Astrocyte (in vitro differentiated cells and primary cell): Measurements from ENCODE around the gene ISLR. TPM values are rescaled to one million over a fixed set of nuclear protein-coding genes. Genes with fewer than 3 reads are reported as not detected.

Source experiments
- DNase-seq: peaks from one replicate; pipeline ENCODE4 v3.0.0-alpha.2; 2010; ENCODE audit warnings: low read depth
- FAIRE-seq: peaks from 2 replicates; lab custom pipeline; 2011; peaks lifted over from hg19 to GRCh38; lab: Jason Lieb, UNC
- H2AFZ ChIP-seq: 2 replicates; pipeline ENCODE4 v1.6.0; 2012; ENCODE audit warnings: low read depth, low read length, inconsistent platforms
- H3K27ac ChIP-seq: 2 replicates; pipeline ENCODE4 v1.5.1; 2011; ENCODE audit warnings: low read depth, low read length, inconsistent platforms
- H3K27me3 ChIP-seq: 2 replicates; pipeline ENCODE4 v1.6.0; 2011; ENCODE audit warnings: low read length, inconsistent platforms; ENCODE audit not compliant: insufficient read depth
- H3K36me3 ChIP-seq: 2 replicates; pipeline ENCODE4 v1.5.1; 2011; ENCODE audit warnings: low read length, inconsistent platforms; ENCODE audit not compliant: insufficient read depth
- H3K4me1 ChIP-seq: 2 replicates; pipeline ENCODE4 v1.5.1; 2011; ENCODE audit warnings: low read length, inconsistent platforms; ENCODE audit not compliant: insufficient read depth
- H3K4me2 ChIP-seq: 2 replicates; pipeline ENCODE4 v1.6.0; 2012; ENCODE audit warnings: low read length, inconsistent platforms
- H3K4me3 ChIP-seq: 2 replicates; pipeline ENCODE4 v1.5.1; 2011; ENCODE audit warnings: low read depth, mild to moderate bottlenecking, low read length, inconsistent platforms; ENCODE audit not compliant: insufficient read depth
- H3K79me2 ChIP-seq: 2 replicates; pipeline ENCODE4 v1.6.0; 2012; ENCODE audit warnings: mild to moderate bottlenecking, low read length, inconsistent platforms; ENCODE audit not compliant: insufficient read depth
- H3K9ac ChIP-seq: 2 replicates; pipeline ENCODE4 v1.6.0; 2012; ENCODE audit warnings: mild to moderate bottlenecking, low read length, inconsistent platforms
- H3K9me3 ChIP-seq: 2 replicates; pipeline ENCODE4 v1.5.1; 2012; ENCODE audit warnings: low read depth, mild to moderate bottlenecking, low read length, inconsistent platforms; ENCODE audit not compliant: insufficient read depth
- H4K20me1 ChIP-seq: 2 replicates; pipeline ENCODE4 v1.6.0; 2012; ENCODE audit warnings: low read length, inconsistent platforms; ENCODE audit not compliant: insufficient read depth
- H3K27ac Mint-ChIP-seq: one replicate; pipeline ENCODE4 v1.8.0; 2021; ENCODE audit warnings: mild to moderate bottlenecking, mixed read lengths; ENCODE audit not compliant: unreplicated experiment
- H3K27me3 Mint-ChIP-seq: one replicate; pipeline ENCODE4 v1.8.0; 2021; ENCODE audit warnings: low read depth, mixed read lengths; ENCODE audit not compliant: unreplicated experiment
- H3K36me3 Mint-ChIP-seq: one replicate; pipeline ENCODE4 v1.8.0; 2021; ENCODE audit warnings: low read depth, mixed read lengths; ENCODE audit not compliant: unreplicated experiment
- H3K4me1 Mint-ChIP-seq: one replicate; pipeline ENCODE4 v1.8.0; 2021; ENCODE audit warnings: low read depth, mixed read lengths; ENCODE audit not compliant: unreplicated experiment
- H3K4me3 Mint-ChIP-seq: one replicate; pipeline ENCODE4 v1.8.0; 2021; ENCODE audit warnings: mild to moderate bottlenecking, moderate library complexity, mixed read lengths; ENCODE audit not compliant: unreplicated experiment
- H3K9me3 Mint-ChIP-seq: one replicate; pipeline ENCODE4 v1.8.0; 2021; ENCODE audit warnings: mild to moderate bottlenecking, mixed read lengths; ENCODE audit not compliant: unreplicated experiment
- EZH2 ChIP-seq: IDR thresholded peaks from 2 replicates; pipeline ENCODE4 v1.6.1; 2012; ENCODE audit warnings: mild to moderate bottlenecking, low read length, inconsistent platforms; ENCODE audit not compliant: insufficient read depth
- total RNA-seq: library from RNA; stranded (reverse); gene quantifications from 2 replicates; pipeline ENCODE4 v1.2.1, GENCODE V29; 2021
- TF ChIP-seq, protein P1 (sequence below): IDR thresholded peaks from 2 replicates; pipeline ENCODE4 v1.5.1; 2011; ENCODE audit warnings: low read depth, mild to moderate bottlenecking, inconsistent platforms, low read length, moderate library complexity; ENCODE audit not compliant: insufficient read depth

ISLR gene
- total RNA-seq, 1 donor from 2014 or later = 1.6 TPM

DNA sequence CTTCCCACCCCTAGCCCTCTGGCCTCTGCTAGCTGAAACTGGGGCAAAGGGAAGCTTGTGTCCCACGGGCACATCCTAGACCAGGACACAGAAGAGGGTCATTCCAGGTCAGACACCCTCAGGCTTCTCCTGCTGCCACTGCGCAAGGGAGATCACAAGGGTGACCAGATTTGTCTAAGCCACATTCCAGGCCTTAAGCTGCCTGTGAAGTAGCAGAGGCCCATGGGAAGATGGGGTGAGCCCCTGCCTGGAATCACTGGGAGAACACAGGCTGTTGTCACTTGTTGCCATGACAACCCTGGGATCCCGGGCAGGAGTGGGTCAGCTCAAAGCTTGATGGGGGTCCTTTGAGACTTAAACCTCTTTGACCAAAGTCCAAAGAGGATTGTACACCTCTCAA lies 18.3 kb downstream of the ISLR start:
- DNase-seq (no peak), FAIRE-seq (no peak)
- Histone ChIP-seq H3K27me3 (no peaks in the 10 kb centered on the region), H3K36me3 (no peaks in the 10 kb centered on the region), H3K79me2 (no peaks in the 10 kb centered on the region), H3K27ac (no peak overlapping the region), H2AFZ (no peak overlapping the region), H3K4me1 (peaks cover 36% of the 10 kb centered on the region), H3K4me3 (no peak overlapping the region), H3K4me2 (no peak overlapping the region), H3K9ac (no peak overlapping the region), H4K20me1 (no peaks in the 10 kb centered on the region), H3K9me3 (no peaks in the 10 kb centered on the region)
- no peaks in the 10 kb centered on the region for H3K36me3 Mint-ChIP-seq
- no peak overlapping the region for H3K27ac Mint-ChIP-seq
- no peak overlapping the region for H3K4me3 Mint-ChIP-seq
- peaks cover 20% of the 10 kb centered on the region for H3K4me1 Mint-ChIP-seq
- peaks cover 1% of the 10 kb centered on the region for H3K9me3 Mint-ChIP-seq
- peaks cover 21% of the 10 kb centered on the region for H3K27me3 Mint-ChIP-seq
- no peak for TF ChIP-seq EZH2
- TF ChIP-seq, protein P1, sequence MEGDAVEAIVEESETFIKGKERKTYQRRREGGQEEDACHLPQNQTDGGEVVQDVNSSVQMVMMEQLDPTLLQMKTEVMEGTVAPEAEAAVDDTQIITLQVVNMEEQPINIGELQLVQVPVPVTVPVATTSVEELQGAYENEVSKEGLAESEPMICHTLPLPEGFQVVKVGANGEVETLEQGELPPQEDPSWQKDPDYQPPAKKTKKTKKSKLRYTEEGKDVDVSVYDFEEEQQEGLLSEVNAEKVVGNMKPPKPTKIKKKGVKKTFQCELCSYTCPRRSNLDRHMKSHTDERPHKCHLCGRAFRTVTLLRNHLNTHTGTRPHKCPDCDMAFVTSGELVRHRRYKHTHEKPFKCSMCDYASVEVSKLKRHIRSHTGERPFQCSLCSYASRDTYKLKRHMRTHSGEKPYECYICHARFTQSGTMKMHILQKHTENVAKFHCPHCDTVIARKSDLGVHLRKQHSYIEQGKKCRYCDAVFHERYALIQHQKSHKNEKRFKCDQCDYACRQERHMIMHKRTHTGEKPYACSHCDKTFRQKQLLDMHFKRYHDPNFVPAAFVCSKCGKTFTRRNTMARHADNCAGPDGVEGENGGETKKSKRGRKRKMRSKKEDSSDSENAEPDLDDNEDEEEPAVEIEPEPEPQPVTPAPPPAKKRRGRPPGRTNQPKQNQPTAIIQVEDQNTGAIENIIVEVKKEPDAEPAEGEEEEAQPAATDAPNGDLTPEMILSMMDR = no peak

DNA sequence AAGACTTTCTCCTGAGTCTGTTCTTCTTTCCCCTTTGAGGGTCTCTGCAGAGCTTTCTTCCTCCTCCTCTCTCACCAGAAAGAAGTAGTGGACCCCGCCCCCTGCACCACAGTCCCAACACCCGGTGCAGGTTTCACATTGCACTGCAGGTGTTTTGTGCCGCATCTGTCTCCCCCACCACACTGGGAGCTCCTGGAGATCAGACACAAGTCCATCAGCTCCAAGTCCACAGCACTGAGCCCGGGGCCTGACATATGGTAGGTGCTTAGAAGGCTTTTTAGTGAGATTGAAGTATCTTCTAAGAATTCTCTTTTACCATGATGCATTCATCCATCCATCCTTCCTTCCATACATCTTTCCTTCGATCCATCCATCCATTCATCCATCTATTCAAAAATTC lies 19.2 kb downstream of the ISLR start:
- H3K27ac ChIP-seq = peak overlapping the region; percentile 4
- H3K36me3 ChIP-seq = no peaks in the 10 kb centered on the region
- peaks cover 13% of the 10 kb centered on the region for H3K27me3 Mint-ChIP-seq
- TF ChIP-seq, protein P1 = no peak
- no peak for TF ChIP-seq EZH2
- no peaks in the 10 kb centered on the region for H3K27me3 ChIP-seq
- FAIRE-seq = no peak
- no peak overlapping the region for H2AFZ ChIP-seq
- H3K36me3 Mint-ChIP-seq = no peaks in the 10 kb centered on the region
- no peaks in the 10 kb centered on the region for H3K9me3 ChIP-seq
- no peaks in the 10 kb centered on the region for H3K79me2 ChIP-seq
- H3K9ac ChIP-seq = no peak overlapping the region
- H3K4me3 ChIP-seq = no peak overlapping the region
- H3K4me1 Mint-ChIP-seq = peaks cover 20% of the 10 kb centered on the region
- H3K4me2 ChIP-seq = peak overlapping the region; percentile 24
- no peaks in the 10 kb centered on the region for H4K20me1 ChIP-seq
- peak overlapping the region; percentile 55 for H3K27ac Mint-ChIP-seq
- peaks cover 37% of the 10 kb centered on the region for H3K4me1 ChIP-seq
- DNase-seq = no peak
- H3K4me3 Mint-ChIP-seq = no peak overlapping the region
- peaks cover 1% of the 10 kb centered on the region for H3K9me3 Mint-ChIP-seq

DNA sequence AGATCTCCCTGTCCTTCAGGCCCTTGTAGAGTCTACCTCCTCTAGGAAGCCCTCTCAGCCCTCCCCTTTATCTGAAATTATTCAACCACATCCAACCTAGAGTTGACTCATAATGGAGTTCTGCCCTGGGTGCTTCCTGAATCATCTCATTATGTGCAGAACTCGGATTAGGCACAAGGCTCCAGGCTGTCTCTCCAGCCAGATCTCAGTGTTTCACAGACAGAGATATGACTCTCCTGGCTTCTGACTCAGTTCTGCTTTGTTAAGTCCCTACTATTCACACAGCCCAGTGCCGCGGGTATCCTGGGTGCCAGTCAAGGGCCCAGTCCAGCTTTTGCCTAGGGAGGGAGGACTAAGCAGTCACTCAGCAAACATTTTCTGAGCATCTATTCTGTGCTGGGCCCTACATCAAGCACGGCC lies 19.8 kb downstream of the ISLR start:
- Histone ChIP-seq H3K9me3 (no peaks in the 10 kb centered on the region), H3K27me3 (no peaks in the 10 kb centered on the region), H3K27ac (peak overlapping the region; percentile 92), H3K4me1 (peaks cover 39% of the 10 kb centered on the region), H3K36me3 (no peaks in the 10 kb centered on the region), H2AFZ (no peak overlapping the region), H3K9ac (peak overlapping the region; percentile 70), H3K79me2 (no peaks in the 10 kb centered on the region), H3K4me3 (no peak overlapping the region), H3K4me2 (peak overlapping the region; percentile 24), H4K20me1 (no peaks in the 10 kb centered on the region)
- DNase-seq (peak; percentile 96), FAIRE-seq (peak; percentile 95)
- Mint-ChIP-seq H3K4me1 (peaks cover 20% of the 10 kb centered on the region), H3K9me3 (peaks cover 1% of the 10 kb centered on the region), H3K27ac (no peak overlapping the region), H3K4me3 (peak overlapping the region; percentile 17), H3K27me3 (peaks cover 12% of the 10 kb centered on the region), H3K36me3 (peaks cover under 1% of the 10 kb centered on the region)
- no peak for TF ChIP-seq EZH2
